HepG2 (cell line): ENCODE data around the gene GBA2. TPM values are rescaled to one million over a fixed set of nuclear protein-coding genes. Genes with fewer than 3 reads are reported as not detected.

Experiments
- DBP ChIP-seq: sonication (generic); formaldehyde crosslinking; IDR thresholded peaks from 2 replicates; pipeline ENCODE4 v1.4.0; 2020; ENCODE audit warnings: missing genetic modification reagents; ENCODE audit errors: not compliant biosample characterization
- KDM5A ChIP-seq: fragments of 200-600 bp; sonication (generic); IDR thresholded peaks from 2 replicates; pipeline ENCODE4 v1.7.0; 2018; ENCODE audit warnings: antibody characterized with exemption, mild to moderate bottlenecking, low read length, borderline replicate concordance
- KDM6A ChIP-seq: IDR thresholded peaks from 2 replicates; pipeline ENCODE4 v1.6.1; 2016; ENCODE audit warnings: low read depth
- KLF11 ChIP-seq: IDR thresholded peaks from 2 replicates; pipeline ENCODE4 v1.6.1; 2016; ENCODE audit warnings: missing compliant biosample characterization
- LCORL ChIP-seq, 2 experiments: fragments of 450-650 bp in 1 of 2; sonication (generic) in 1 of 2; formaldehyde crosslinking in 1 of 2; IDR thresholded peaks; 2 replicates each; pipeline versions ENCODE4 v1.5.0 to v1.6.1; 2017 to 2020; ENCODE audit warnings: antibody characterized with exemption in 1 of 2, missing genetic modification reagents in 1 of 2
- MZF1 ChIP-seq: sonication (generic); formaldehyde crosslinking; IDR thresholded peaks from 2 replicates; pipeline ENCODE4 v1.8.1; 2023; ENCODE audit warnings: mild to moderate bottlenecking, missing genetic modification reagents, borderline replicate concordance
- PCBP2 ChIP-seq: fragments of 200-400 bp; formaldehyde crosslinking; optimal IDR thresholded peaks from 2 replicates; pipeline ENCODE3; 2018; ENCODE audit warnings: low read length, low read depth; ENCODE audit not compliant: poor library complexity, severe bottlenecking
- RXRA ChIP-seq: sonication (generic); formaldehyde crosslinking; IDR thresholded peaks from 2 replicates; pipeline ENCODE4 v1.5.1; 2020; ENCODE audit warnings: missing genetic modification reagents
- SIX1 ChIP-seq: sonication (generic); formaldehyde crosslinking; IDR thresholded peaks from 2 replicates; pipeline ENCODE4 v1.4.0; 2020; ENCODE audit warnings: missing genetic modification reagents, borderline replicate concordance
- SKI ChIP-seq: fragments of 450-650 bp; IDR thresholded peaks from one replicate; pipeline ENCODE4 v1.6.1; 2018; ENCODE audit warnings: mild to moderate bottlenecking; ENCODE audit not compliant: partially characterized antibody
- SNRNP70 ChIP-seq: fragments of 200-400 bp; formaldehyde crosslinking; IDR thresholded peaks from 2 replicates; pipeline ENCODE4 v1.6.1; 2017; ENCODE audit warnings: mild to moderate bottlenecking, low read depth, low read length, moderate library complexity
- STAT6 ChIP-seq: sonication (generic); formaldehyde crosslinking; IDR thresholded peaks from 2 replicates; pipeline ENCODE4 v1.4.0; 2020; ENCODE audit warnings: missing genetic modification reagents, mild to moderate bottlenecking, borderline replicate concordance
- TGIF2 ChIP-seq: IDR thresholded peaks from 2 replicates; pipeline ENCODE4 v1.6.1; 2016; ENCODE audit warnings: control low read depth, missing compliant biosample characterization
- TSC22D2 ChIP-seq: sonication (generic); formaldehyde crosslinking; IDR thresholded peaks from 2 replicates; pipeline ENCODE4 v1.5.1; 2020; ENCODE audit warnings: missing genetic modification reagents, mild to moderate bottlenecking, borderline replicate concordance
- XRCC5 ChIP-seq: fragments of 200-400 bp; formaldehyde crosslinking; optimal IDR thresholded peaks from 2 replicates; pipeline ENCODE3; 2017; ENCODE audit warnings: mild to moderate bottlenecking, low read length
- ZBTB38 ChIP-seq: sonication (generic); formaldehyde crosslinking; IDR thresholded peaks from 2 replicates; pipeline ENCODE4 v1.5.1; 2020; ENCODE audit warnings: mild to moderate bottlenecking, missing genetic modification reagents
- ZFX ChIP-seq: sonication (generic); formaldehyde crosslinking; IDR thresholded peaks from 2 replicates; pipeline ENCODE4 v1.4.0; 2020; ENCODE audit warnings: mild to moderate bottlenecking, low read depth, missing genetic modification reagents, moderate library complexity
- ZMAT3 ChIP-seq: sonication (generic); formaldehyde crosslinking; conservative IDR thresholded peaks from 2 replicates; pipeline ENCODE4 v1.7.0; 2021; ENCODE audit warnings: missing genetic modification reagents
- ZNF281 ChIP-seq: sonication (generic); formaldehyde crosslinking; IDR thresholded peaks from 2 replicates; pipeline ENCODE4 v1.4.0; 2020; ENCODE audit warnings: missing genetic modification reagents, borderline replicate concordance
- ZNF331 ChIP-seq: sonication (generic); formaldehyde crosslinking; IDR thresholded peaks from 2 replicates; pipeline ENCODE4 v1.4.0; 2020; ENCODE audit warnings: missing genetic modification reagents
- ZNF343 ChIP-seq: sonication (generic); formaldehyde crosslinking; IDR thresholded peaks from 2 replicates; pipeline ENCODE4 v1.4.0; 2020; ENCODE audit warnings: mild to moderate bottlenecking, missing genetic modification reagents
- ZNF747 ChIP-seq: sonication (generic); formaldehyde crosslinking; IDR thresholded peaks from 2 replicates; pipeline ENCODE4 v1.8.1; 2023; ENCODE audit warnings: missing genetic modification reagents, mild to moderate bottlenecking, borderline replicate concordance
- ZNF772 ChIP-seq: sonication (generic); formaldehyde crosslinking; IDR thresholded peaks from 2 replicates; pipeline ENCODE4 v1.5.0; 2020; ENCODE audit warnings: mild to moderate bottlenecking, missing genetic modification reagents
- ZNF780A ChIP-seq: sonication (generic); formaldehyde crosslinking; IDR thresholded peaks from 2 replicates; pipeline ENCODE4 v1.8.0; 2022; ENCODE audit warnings: mild to moderate bottlenecking, missing genetic modification reagents, moderate library complexity
- ZSCAN12 ChIP-seq: sonication (generic); formaldehyde crosslinking; IDR thresholded peaks from 2 replicates; pipeline ENCODE4 v1.9.0; 2021; ENCODE audit warnings: mild to moderate bottlenecking, missing genetic modification reagents
- polyA plus RNA-seq, 8 experiments: library from polyadenylated mRNA; depleted of rRNA in 3 of 8; stranded (reverse) in 7 of 8; unstranded in 1 of 8; fragments of >200 nt; fragmentation: Illumina TruSeq in 4 of 8; extraction: Trizol in 4 of 8; gene quantifications; 2 replicates each; pipeline versions ENCODE4 v1.2.1 to v1.2.3, GENCODE V29; 2011 to 2016; ENCODE audit warnings: low read depth in 4 of 8, missing spikeins in 1 of 8, mixed read lengths in 1 of 8; ENCODE audit not compliant: insufficient read depth in 1 of 8
- total RNA-seq, 5 experiments: library from RNA; depleted of rRNA; stranded (reverse); fragments of >200 nt; fragmentation: Illumina TruSeq; extraction: Trizol; gene quantifications; 2 replicates each; pipeline ENCODE4 v1.2.3, GENCODE V29; 2016; ENCODE audit warnings: low read depth in 1 of 5

Gene GBA2
- total and polyA plus RNA-seq, 2 of the 13 experiments (the other 11 are each of a cell fraction or from before 2014, with no cell fraction given): 37.5 to 86.1 TPM

- TF ChIP-seq ZNF281 (CRISPR knock-in tag): peak; percentile 58; the same call in 1 of the 2 replicates
- no peak; the same call in 1 of the 2 replicates for TF ChIP-seq STAT6 (CRISPR knock-in tag)
- peak; percentile 47; the same call in 1 of the 2 replicates for TF ChIP-seq KLF11
- TF ChIP-seq LCORL (IDR thresholded peaks at IDR 0.05): no peak
- TF ChIP-seq LCORL (CRISPR knock-in tag; IDR thresholded peaks at IDR 0.05): peak; percentile 79
- TF ChIP-seq MZF1 (CRISPR knock-in tag): no peak
- TF ChIP-seq ZNF747 (CRISPR knock-in tag): 0 out of 2 replicates have a peak, but pooled peaks have one; percentile 66
- TF ChIP-seq KDM5A: no peak; the same call in 1 of the 2 replicates
- peak; percentile 70; the same call in 1 of the 2 replicates for TF ChIP-seq ZNF331
- peak; percentile 32 for TF ChIP-seq RXRA (CRISPR knock-in tag)
- TF ChIP-seq ZMAT3 (CRISPR knock-in tag): peak; percentile 81
- peak; percentile 88 for TF ChIP-seq ZFX (CRISPR knock-in tag)
- no peak; the same call in 1 of the 2 replicates for TF ChIP-seq ZNF343
- peak; percentile 32; the same call in 1 of the 2 replicates for TF ChIP-seq ZBTB38 (CRISPR knock-in tag)
- no peak for TF ChIP-seq KDM6A (CRISPR knock-in tag)
- no peak for TF ChIP-seq ZNF780A (CRISPR knock-in tag)
- TF ChIP-seq XRCC5: peak; percentile 40
- TF ChIP-seq ZNF772 (CRISPR knock-in tag): 0 out of 2 replicates have a peak, but pooled peaks have one; percentile 43
- TF ChIP-seq PCBP2: no peak
- no peak for TF ChIP-seq DBP (CRISPR knock-in tag)
- TF ChIP-seq TGIF2 (CRISPR knock-in tag): peak; percentile 84
- no peak for TF ChIP-seq SNRNP70
- no peak for TF ChIP-seq SIX1
- TF ChIP-seq TSC22D2: no peak
- TF ChIP-seq ZSCAN12 (CRISPR knock-in tag): no peak
- peak; percentile 55 for TF ChIP-seq SKI
Measured at GRCh38 chr9:35732185-35732799, 16.7 kb downstream of the GBA2 start, which contains the start of the genes CREB3 and TLN1 (continued).
